Fibroblast of villous mesenchyme (primary cell): ENCODE measurements around the gene ANKS1A. TPM values are rescaled to one million over a fixed set of nuclear protein-coding genes. Genes with fewer than 3 reads are reported as not detected.

ENCODE experiments used
- DNase-seq: peaks from one replicate; pipeline ENCODE4 v3.0.0-alpha.2; 2010; ENCODE audit warnings: low read depth
- H3K4me3 ChIP-seq: 2 replicates; pipeline ENCODE4 v1.5.1; 2011; ENCODE audit warnings: low read depth, mild to moderate bottlenecking, low read length
- CTCF ChIP-seq: IDR thresholded peaks from 2 replicates; pipeline ENCODE4 v1.5.1; 2012; ENCODE audit warnings: low read depth, mild to moderate bottlenecking, low read length; ENCODE audit not compliant: insufficient read depth
- total RNA-seq: library from RNA; depleted of rRNA; stranded (reverse); fragments of >200 nt; gene quantifications from 2 replicates; pipeline ENCODE4 v1.2.3, GENCODE V29; 2012

Gene ANKS1A
- total RNA-seq, 1 donor = 12.5 TPM

DNA sequence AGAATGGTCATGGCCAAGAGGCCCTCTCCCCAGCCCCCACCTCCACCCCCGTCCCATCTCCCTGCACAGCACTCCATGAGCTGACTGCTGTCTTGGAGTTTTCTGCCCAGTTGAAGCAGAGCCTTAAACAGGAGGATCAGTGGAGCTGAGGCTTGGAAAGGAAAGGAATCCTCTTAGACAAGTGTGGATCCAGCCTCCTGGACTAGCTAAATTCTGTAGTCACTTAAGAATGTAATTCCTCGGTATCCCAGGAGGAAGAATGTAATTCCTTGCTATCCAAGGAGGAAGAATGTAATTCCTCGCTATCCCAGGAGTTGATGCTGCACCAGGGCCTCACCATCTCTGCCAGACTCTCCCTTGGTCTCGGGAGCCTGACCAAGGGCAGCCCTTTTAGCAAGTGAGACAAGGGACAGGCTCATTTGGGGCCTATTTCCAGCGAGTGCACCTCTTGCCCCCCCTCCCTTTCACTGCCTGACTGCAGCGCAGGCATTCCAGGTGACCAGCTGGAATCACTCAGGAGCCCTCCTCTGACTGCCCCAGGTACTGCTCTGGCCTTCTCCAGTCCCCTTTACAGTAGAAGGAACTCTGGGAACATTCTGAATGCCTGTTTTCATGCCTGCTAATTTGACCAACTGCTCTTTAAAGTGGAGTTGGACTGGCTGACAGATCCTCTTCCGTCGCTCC lies 175.8 kb downstream of the ANKS1A start:
- no peak for TF ChIP-seq CTCF

DNA sequence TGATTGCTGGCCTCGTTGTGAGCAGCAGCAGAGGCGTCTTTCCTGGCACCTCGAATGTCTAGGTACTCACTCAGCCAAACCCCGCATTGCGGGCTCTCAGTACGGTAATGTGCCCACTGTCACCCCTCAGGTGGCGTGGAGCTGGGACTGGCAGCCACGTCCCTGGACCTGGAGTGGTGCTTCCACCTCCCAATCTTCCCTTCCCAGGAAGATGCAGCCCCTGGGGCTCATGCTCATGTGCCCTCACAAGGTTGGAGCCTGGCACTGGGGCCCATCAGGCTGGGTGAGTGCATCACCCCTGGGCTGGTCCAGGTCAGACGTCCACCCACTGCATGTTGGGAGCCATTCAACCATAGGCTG lies 176.4 kb downstream of the ANKS1A start:
- no peak overlapping the region for H3K4me3 ChIP-seq
- no peak for TF ChIP-seq CTCF
- DNase-seq = no peak

More for the DNA sequence above, 175.8 kb downstream of the ANKS1A start:
- DNase-seq = no peak
- no peak overlapping the region for H3K4me3 ChIP-seq

DNA sequence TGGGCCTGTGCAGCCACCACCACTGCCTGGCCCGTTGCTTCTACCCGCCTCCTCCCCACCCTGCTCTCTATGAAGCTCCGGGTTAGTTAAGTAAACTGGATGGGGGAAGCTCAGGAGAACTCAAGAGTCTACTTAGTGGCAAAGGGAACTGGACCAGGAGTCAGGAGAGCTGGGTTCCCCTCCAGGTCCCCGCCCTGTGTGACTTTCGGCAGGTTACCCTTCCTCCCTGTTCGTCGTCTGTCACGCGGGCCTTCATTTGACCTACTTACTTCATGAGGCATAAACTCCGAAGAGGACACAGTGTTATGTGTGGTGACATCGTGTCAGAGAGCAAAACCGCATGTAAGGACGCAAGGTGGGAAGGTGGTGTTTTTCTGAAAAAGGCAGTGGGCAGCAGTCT lies 176.8 kb downstream of the ANKS1A start:
- H3K4me3 ChIP-seq = no peak overlapping the region
- DNase-seq = no peak
- no peak for TF ChIP-seq CTCF

GRCh38 chr6:35067234-35067633 lies 178.2 kb downstream of the ANKS1A start:
- TF ChIP-seq CTCF = no peak

DNA sequence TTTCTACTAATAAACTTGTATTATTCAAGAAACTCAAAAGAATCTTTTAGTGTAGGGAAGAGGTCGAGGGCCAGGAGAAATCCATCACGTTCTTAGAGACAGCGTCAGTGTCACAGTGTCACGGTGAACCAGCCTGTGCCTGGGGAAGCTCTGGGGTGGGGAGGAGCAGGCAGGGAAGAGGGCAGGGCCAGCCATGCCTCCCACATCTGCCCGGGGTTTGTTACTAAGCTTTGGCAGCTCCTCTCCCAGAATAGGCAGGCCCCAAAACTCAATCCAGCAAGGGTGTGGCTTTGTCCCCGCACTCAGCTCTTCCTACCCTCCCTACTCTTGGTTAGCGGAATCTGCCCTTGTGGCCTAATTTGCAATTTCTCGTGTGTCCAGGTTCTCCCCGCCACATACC lies 179.2 kb downstream of the ANKS1A start:
- H3K4me3 ChIP-seq = no peak overlapping the region
- no peak for DNase-seq
- no peak for TF ChIP-seq CTCF

More at GRCh38 chr6:35067234-35067633, 178.2 kb downstream of the ANKS1A start:
- no peak overlapping the region for H3K4me3 ChIP-seq
- DNase-seq = no peak

DNA sequence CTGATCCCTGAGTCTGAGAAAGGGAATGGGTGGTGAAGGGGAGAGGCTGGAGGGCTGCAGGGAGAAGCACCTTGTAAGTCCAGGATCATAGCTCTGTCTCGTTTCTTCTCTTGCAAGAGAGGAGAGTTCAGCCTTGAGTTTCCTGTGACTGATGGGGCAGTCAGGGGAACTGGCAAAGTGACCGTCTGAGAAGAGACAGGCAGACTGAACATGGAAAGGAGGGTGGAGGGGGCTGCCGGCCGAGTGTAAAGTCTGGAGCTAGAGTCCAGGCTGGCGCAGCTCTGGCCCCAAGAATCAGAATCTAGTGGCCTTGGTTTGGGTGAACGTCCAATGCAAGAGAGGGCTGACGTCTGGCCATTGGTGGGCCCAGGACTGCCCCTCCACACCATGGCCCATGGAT lies 179.6 kb downstream of the ANKS1A start:
- no peak for DNase-seq
- no peak overlapping the region for H3K4me3 ChIP-seq
- TF ChIP-seq CTCF = no peak

DNA sequence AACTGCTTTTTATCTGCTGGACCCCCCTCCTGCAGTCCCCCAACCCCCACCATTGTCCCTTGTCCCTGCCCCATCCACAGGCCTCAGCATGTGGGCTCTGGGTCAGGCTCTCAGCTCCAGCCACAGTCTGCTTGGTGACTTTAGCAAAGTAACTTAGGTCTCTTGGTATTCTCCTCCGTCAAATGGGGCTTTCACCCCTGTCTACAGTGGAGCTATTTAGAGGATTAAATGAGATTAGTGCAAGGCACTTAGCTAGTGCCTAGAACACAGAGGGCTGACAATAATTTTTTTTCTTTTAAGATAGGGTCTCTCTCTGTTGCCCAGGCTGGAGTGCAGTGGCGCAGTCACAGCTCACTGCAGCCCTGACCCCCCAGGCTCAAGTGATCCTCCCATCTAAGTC lies 180.2 kb downstream of the ANKS1A start:
- TF ChIP-seq CTCF = no peak
- no peak for DNase-seq
- no peak overlapping the region for H3K4me3 ChIP-seq
